IMR-90 (cell line): ENCODE data around the gene HSPB6. TPM values are rescaled to one million over a fixed set of nuclear protein-coding genes. Genes with fewer than 3 reads are reported as not detected.

Experiments used
- BHLHE40 ChIP-seq: fragments of 150-350 bp; IDR thresholded peaks from 2 replicates; pipeline ENCODE4 v1.6.1; 2016; ENCODE audit warnings: mild to moderate bottlenecking, low read depth, low read length
- CEBPB ChIP-seq: IDR thresholded peaks from 2 replicates; pipeline ENCODE4 v1.6.1; 2012; ENCODE audit warnings: low read depth, low read length, improper control_type of control experiment
- FOS ChIP-seq: fragments of 150-350 bp; IDR thresholded peaks from 2 replicates; pipeline ENCODE4 v1.6.1; 2016; ENCODE audit warnings: low read depth, low read length
- MXI1 ChIP-seq: IDR thresholded peaks from 2 replicates; pipeline ENCODE4 v1.6.1; 2012; ENCODE audit warnings: low read depth, mild to moderate bottlenecking, low read length, moderate library complexity, borderline replicate concordance
- RAD21 ChIP-seq: IDR thresholded peaks from 2 replicates; pipeline ENCODE4 v1.6.1; 2012; ENCODE audit warnings: low read length, improper control_type of control experiment
- SMC3 ChIP-seq: fragments of 150-350 bp; IDR thresholded peaks from 2 replicates; pipeline ENCODE4 v1.6.1; 2016; ENCODE audit warnings: low read depth, mild to moderate bottlenecking, antibody characterized with exemption, low read length, moderate library complexity
- polyA plus RNA-seq, 3 experiments: library from polyadenylated mRNA; depleted of rRNA; stranded (reverse); fragments of >200 nt; gene quantifications; 2 replicates each; pipeline ENCODE4 v1.2.3, GENCODE V29; 2012; ENCODE audit warnings: low replicate concordance in 1 of 3
- total RNA-seq: library from RNA; depleted of rRNA; stranded (reverse); fragments of >200 nt; gene quantifications from 2 replicates; pipeline ENCODE4 v1.2.3, GENCODE V29; 2012
- TF ChIP-seq, protein P1 (sequence below): fragments of 150-350 bp; IDR thresholded peaks from 2 replicates; pipeline ENCODE4 v1.6.1; 2017; ENCODE audit warnings: mild to moderate bottlenecking, antibody characterized with exemption, low read length, low read depth

Gene HSPB6
- total and polyA plus RNA-seq, 2 of the 4 experiments (the other 2 are of a cell fraction), result 5.7 to 206 TPM

DNA sequence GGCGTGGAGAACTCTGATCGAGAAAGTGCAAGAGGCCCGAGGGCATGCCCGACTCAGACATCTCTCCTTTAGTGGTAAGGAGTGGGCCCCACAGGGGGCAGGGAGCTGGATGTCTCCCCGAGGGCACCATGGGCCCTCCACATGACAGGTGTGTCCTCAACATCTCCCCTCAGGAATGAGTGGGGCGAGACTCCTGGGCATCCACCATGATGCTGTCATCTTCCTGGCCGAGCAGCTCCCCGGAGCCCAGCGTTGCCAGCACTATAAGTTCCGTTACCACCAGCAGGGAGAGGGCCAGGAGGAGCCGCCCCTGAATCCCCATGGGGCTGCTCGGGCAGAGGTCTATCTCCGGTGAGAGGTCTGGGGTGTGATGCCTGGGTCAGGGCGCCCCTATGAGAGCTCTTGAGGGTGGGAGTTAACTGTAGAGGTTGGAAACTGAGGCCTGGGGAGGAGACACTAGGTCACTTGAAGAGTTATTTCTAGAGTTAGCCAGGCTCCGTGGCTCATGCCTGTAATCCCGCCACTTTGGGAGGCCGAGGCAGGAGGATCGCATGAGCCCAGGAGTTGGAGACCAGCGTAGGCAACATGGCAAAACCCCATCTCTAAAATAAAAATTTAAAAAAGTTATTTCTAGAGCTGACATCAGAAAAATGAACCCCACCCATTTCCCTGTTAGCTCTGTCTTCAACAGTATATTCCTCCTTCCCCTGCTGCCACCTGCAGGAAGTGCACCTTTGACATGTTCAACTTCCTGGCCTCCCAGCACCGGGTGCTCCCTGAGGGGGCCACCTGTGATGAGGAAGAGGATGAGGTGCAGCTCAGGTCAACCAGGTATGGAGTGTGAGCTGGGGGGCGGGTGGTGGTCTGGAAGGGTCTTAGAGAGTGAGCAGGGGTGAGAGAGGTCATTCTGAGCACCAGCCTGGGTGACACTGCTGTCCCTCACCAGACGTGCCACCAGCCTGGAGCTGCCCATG, 19.6 kb downstream of the HSPB6 start (continued):
- no peak for TF ChIP-seq MXI1
- no peak for TF ChIP-seq CEBPB
- no peak for TF ChIP-seq RAD21
- no peak for TF ChIP-seq BHLHE40
- no peak for TF ChIP-seq SMC3
- TF ChIP-seq, protein P1, sequence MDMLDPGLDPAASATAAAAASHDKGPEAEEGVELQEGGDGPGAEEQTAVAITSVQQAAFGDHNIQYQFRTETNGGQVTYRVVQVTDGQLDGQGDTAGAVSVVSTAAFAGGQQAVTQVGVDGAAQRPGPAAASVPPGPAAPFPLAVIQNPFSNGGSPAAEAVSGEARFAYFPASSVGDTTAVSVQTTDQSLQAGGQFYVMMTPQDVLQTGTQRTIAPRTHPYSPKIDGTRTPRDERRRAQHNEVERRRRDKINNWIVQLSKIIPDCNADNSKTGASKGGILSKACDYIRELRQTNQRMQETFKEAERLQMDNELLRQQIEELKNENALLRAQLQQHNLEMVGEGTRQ, result no peak
- TF ChIP-seq FOS, result no peak
